Measurements from ENCODE around the gene MIOX. TPM values are rescaled to one million over a fixed set of nuclear protein-coding genes. Genes with fewer than 3 reads are reported as not detected.

MIOX gene
- total RNA-seq, 1 experiment from 2014 or later, result 1.4 TPM

GRCh38 chr22:50440544-50441249 is 46.0 kb upstream of the MIOX start:
- Mint-ChIP-seq H3K27ac (no peak overlapping the region), H3K4me3 (no peak overlapping the region), H3K27me3 (ENCODE audit: low read depth) (no peaks in the 10 kb centered on the region), H3K4me1 (peaks cover 3 to 8% of the 10 kb centered on the region in 2 experiments; a peak in 3 of 4 replicates), H3K36me3 (ENCODE audit: insufficient read depth in 1 of 3, low read depth in 3 of 3) (peaks cover 0 to 41% (median 16%) of the 10 kb centered on the region in 3 experiments; a peak in 5 of 7 replicates), H3K9me3 (no peaks in the 10 kb centered on the region)
- Histone ChIP-seq H3K56ac (ENCODE audit: insufficient read length, low read depth, low read length) (no peak overlapping the region), H2BK20ac (ENCODE audit: low read depth, low read length, poor library complexity, severe bottlenecking) (no peak overlapping the region), H3K4ac (ENCODE audit: low read depth, low read length) (no peak overlapping the region), H3K79me2 (ENCODE audit: insufficient read depth, low read length) (no peaks in the 10 kb centered on the region), H4K8ac (replicated peaks; ENCODE audit: insufficient read length, low read depth, low read length) (no peak overlapping the region), H3K9ac (ENCODE audit: extremely low read depth, insufficient read length, low read length) (no peak overlapping the region), H3K27ac (ENCODE audit: insufficient read length, low read depth, low read length) (no peak overlapping the region), H3T11ph (ENCODE audit: low read length) (no peak overlapping the region), H2BK12ac (ENCODE audit: insufficient read length, low read depth, low read length) (no peak overlapping the region), H2AK5ac (ENCODE audit: insufficient read length, low read length) (no peak overlapping the region), H3K23ac (ENCODE audit: insufficient read length, low read depth, low read length) (no peak overlapping the region), H3K4me2 (ENCODE audit: insufficient read depth, insufficient read length, low read length) (no peak overlapping the region), H4K5ac (ENCODE audit: insufficient read length, low read depth, low read length) (no peak overlapping the region), H2AFZ (ENCODE audit: low read length) (no peak overlapping the region), H3K14ac (ENCODE audit: insufficient read depth, low read length) (no peak overlapping the region), H4K20me1 (ENCODE audit: control insufficient read depth, insufficient read depth, insufficient read length) (no peaks in the 10 kb centered on the region), H2BK15ac (ENCODE audit: low read depth, low read length) (no peak overlapping the region), H3K4me1 (ENCODE audit: insufficient read depth, low read length) (no peaks in the 10 kb centered on the region), H3K27me3 (ENCODE audit: insufficient read depth, low read length) (no peaks in the 10 kb centered on the region), H3K79me1 (ENCODE audit: insufficient read depth, low read depth, low read length, poor library complexity, severe bottlenecking) (no peaks in the 10 kb centered on the region), H3K18ac (ENCODE audit: insufficient read length, low read depth, low read length) (no peak overlapping the region), H4K91ac (ENCODE audit: insufficient read length, low read depth, low read length) (no peak overlapping the region), H3K9me3 (ENCODE audit: control insufficient read depth, low read depth, low read length) (no peaks in the 10 kb centered on the region), H3K23me2 (ENCODE audit: insufficient read length, low read depth, low read length, poor library complexity, severe bottlenecking) (no peaks in the 10 kb centered on the region), H2BK120ac (ENCODE audit: low read depth, low read length, poor library complexity, severe bottlenecking) (no peak overlapping the region), H2BK5ac (ENCODE audit: insufficient read length, low read length) (no peak overlapping the region)
- TF ChIP-seq, protein P1, sequence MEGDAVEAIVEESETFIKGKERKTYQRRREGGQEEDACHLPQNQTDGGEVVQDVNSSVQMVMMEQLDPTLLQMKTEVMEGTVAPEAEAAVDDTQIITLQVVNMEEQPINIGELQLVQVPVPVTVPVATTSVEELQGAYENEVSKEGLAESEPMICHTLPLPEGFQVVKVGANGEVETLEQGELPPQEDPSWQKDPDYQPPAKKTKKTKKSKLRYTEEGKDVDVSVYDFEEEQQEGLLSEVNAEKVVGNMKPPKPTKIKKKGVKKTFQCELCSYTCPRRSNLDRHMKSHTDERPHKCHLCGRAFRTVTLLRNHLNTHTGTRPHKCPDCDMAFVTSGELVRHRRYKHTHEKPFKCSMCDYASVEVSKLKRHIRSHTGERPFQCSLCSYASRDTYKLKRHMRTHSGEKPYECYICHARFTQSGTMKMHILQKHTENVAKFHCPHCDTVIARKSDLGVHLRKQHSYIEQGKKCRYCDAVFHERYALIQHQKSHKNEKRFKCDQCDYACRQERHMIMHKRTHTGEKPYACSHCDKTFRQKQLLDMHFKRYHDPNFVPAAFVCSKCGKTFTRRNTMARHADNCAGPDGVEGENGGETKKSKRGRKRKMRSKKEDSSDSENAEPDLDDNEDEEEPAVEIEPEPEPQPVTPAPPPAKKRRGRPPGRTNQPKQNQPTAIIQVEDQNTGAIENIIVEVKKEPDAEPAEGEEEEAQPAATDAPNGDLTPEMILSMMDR (conservative IDR thresholded peaks at IDR 0.05), result no peak
- DNase-seq, result no peak
- WGBS (ENCODE audit: extremely low coverage, insufficient read length, low lambda C conversion rate), result no CpG with 5 or more reads among the region's 26 CpGs

Measured in H9 (cell line).